Measurements from ENCODE around the gene IGFBP2. TPM values are rescaled to one million over a fixed set of nuclear protein-coding genes. Genes with fewer than 3 reads are reported as not detected.

The IGFBP2 gene
- polyA plus RNA-seq, 1 donor = 146 TPM

GRCh38 chr2:216687111-216687510 lies 53.9 kb downstream of the IGFBP2 start:
- DNase-seq = no peak

DNA sequence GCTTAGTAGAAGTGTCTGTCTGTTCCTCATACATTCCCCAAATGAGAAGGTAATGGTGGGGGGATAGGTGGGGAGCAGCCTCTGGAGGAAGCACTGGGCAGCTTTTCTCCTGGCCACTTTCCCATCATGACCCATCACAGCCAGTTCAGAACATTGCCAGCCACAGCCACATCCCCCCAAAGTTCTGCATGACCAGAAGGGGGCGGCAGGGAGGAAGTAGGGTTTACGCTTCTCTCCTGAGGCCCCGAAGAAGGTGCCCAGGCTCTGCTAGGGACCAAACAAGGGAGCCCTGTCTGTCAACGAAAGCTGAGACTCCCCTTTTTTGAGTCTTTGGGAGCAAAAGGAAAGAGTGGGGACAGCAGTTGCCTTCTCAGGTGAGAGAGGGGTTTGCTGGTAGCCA lies 54.4 kb downstream of the IGFBP2 start:
- DNase-seq = no peak

DNA sequence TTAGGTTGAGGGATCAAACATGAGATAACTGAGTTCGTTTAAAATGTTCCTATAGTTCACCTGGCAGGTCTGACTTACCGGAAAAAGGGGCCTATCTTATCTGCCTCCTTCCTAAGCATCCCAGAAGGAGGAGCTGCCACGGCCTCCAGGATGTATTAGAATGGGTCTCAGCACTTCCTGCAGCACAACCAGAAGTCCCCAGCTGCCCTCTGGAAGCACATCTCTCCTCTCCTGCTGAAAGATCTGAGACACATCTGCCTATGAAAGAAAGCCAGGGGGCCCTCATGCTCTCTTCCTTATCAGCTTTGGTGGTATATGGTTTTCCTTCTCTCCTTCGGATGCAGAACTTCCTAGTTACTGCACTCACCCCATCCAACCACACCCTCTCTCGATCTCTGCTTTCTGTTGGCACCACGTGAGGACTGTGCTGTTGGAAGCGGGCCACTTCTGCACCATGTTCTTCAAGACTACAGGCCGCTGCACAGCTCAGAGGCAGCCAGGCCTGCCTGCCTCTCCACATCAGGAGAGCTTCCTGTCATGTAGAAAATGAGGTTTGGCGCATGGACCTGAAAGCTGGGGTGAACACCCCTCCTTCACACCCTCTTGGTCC lies 55.6 kb downstream of the IGFBP2 start:
- no peak for DNase-seq

- DNase-seq = no peak
These were observed 56.2 kb downstream of the IGFBP2 start for GRCh38 chr2:216689397-216689796.

DNA sequence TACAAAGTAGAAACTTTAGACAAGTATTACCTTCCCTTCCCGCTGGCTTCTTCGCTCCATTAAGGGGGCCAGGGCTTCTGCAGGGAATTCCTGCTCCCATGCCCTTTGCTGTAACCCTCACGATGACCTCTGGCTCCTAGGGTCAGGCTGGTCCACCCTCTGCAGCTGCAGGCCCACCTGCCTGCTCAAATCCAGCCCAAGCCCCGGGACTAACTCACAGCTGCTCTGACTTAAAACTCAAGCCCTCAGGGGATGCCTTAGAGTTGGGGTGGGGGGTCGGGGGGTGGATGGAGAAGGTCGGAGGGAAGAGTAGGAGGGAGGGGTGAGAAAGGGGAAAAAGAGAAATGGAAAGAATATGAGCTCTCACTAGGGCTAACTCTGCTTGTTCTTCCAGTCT lies 57.2 kb downstream of the IGFBP2 start:
- no peak for DNase-seq

DNA sequence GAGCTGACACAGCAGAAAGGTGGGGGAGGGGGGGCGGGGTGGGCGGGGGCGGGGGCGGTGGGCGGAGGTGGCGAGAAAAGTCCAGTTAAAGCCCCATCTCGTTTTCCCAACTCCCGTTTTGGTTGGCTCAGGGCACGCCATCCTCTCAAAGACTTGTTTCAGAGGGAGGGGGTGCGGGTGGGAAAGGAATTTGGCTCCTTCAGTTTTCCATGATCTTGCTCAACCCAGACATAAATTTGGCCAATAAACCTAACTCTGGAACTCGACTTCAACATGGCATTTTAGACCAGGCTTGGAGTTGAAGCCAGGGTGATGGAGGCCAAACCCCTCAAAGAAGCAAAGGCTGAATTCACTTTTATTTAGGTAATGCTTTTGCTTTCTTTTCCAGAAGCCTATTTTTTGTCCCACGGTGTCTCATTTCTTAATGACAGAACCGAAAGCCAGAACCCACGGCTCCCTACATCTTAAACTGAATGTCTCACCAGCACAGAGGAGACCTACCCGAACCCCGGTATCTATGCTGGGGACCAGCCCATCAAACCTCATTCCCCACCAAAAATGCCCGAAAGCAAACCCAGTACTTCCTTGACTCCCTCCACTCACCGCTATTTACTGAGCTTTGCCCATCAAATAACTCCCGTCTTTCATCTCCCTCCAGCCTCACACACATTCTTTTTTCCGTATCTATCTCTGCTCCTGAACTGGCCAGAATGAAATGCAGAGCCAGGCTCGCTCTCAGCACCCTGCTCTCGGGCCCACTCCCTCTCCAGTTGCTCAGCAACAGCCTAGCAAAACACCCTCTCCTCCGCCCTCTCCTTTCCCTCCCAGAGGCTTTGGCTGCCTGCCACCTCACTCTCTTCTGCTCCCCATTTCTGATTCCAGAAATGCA lies 57.9 kb downstream of the IGFBP2 start:
- peak; percentile 87 for DNase-seq

GRCh38 chr2:216692636-216693413 lies 59.6 kb downstream of the IGFBP2 start:
- peak; percentile 93 for DNase-seq

GRCh38 chr2:216693414-216694080 lies 60.3 kb downstream of the IGFBP2 start:
- no peak for DNase-seq

- DNase-seq = peak; percentile 68
These were observed 61.0 kb downstream of the IGFBP2 start for GRCh38 chr2:216694082-216694825.

GRCh38 chr2:216694826-216695217 lies 61.6 kb downstream of the IGFBP2 start:
- no peak for DNase-seq

DNA sequence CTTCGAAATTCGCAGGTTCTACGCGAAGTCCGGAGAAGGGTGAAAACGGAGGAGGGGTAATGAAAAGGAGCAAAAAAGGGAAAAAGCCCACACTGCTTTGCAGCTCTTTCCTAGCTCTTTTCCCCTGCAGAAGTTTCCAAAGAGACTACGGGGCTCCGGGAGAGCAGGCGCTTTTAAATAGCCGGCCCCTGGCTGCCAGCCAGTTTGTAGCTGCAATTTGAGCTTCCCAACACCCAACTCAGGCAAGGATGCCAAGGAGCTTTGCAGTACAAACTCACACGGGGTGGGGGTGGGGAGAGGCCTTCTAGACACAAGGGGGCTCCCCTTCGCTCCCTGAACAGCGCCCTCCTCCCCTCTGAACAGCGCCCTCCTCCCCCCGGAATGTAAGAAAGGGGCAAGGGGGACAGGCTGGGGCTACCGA lies 62.2 kb downstream of the IGFBP2 start, which contains the start of gene IGFBP5:
Gene IGFBP5, minus strand, starts transcription at position 149 of the 421 bp plus-strand sequence. CDS start 774 bp downstream, outside the sequence.
- DNase-seq = peak; percentile 93

- no peak for DNase-seq
These were observed 63.1 kb downstream of the IGFBP2 start for GRCh38 chr2:216696321-216696720.

DNA sequence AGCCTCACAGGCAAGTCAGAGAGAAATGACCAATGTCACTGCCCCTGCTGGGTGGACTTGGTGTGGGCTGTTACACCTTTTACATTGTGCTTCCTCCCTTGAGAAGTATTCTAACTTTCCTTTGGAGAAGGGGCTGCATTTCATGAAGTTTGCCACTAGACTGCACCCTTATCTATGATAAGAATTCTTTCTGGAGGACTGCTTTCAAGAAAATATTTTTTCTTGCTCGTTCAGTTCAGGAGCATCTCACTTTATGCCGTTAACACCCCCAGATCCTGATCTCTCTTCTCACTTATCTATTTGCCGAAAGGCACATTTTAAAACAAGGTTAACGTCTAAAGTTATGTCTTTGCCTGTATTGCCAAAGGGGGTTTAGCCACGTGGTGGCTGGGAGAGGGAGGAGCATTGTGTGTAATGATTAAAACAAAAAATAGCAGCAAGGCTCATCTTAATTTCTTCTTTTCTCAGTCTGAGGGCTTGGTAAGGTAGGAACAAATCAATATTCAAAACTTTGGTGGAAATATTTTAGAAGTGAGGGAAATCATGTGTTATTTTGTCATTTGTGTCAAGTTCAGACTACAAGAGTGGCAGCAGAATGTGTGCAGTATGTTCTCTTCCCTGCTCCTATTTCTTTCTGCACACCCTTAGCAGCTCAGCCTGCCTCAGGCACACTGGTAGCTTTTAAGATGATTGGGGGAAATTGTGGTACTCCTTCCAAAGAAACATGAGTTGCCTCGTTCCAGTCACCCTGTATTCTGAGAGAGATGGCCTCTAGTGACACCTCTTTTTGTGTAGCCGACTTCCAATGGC lies 63.7 kb downstream of the IGFBP2 start:
- no peak for DNase-seq

DNA sequence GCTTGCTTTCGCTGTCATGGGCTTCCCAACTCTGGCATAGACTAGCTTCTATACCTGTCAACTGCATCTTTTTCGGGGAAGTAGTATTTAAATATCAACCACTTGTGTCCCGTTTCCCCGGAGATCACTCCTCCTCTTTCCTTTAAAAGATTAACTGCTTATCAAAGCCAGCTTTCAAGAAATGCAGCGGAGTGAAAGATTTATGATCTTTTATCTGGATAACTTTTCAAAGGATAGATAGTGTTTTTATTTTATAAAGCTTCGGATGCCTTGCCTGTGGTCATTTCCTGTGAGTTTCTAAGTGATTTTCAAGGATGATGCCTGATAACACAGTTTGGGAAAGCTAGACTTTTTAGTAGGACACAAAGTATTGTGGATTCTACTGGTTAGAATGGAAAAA lies 65.1 kb downstream of the IGFBP2 start:
- DNase-seq = no peak

GRCh38 chr2:216698895-216699294 lies 65.7 kb downstream of the IGFBP2 start:
- DNase-seq = peak; percentile 75

DNA sequence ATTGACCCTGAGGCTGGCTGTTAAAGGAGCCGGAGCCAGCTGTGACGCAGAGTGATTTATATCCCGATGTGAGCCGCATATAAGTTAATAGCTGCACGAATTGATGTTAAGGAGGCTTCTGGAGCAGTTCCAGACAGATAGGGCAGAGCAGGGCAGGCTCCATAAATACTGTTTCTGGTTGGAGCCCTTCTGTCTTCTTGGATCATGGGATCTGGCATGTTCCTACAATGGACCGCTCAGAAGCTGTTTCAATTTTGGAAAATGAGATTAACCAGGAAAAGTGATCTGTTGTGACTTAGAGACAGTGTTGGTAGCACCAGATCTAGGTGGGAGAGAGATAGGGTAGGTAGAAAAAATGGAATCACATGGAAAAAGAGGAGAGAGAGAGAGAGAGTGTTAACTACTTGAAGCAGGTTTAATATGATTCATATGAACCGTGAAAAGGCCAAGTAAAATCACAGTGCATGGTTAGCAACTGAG lies 66.9 kb downstream of the IGFBP2 start:
- DNase-seq = no peak

DNA sequence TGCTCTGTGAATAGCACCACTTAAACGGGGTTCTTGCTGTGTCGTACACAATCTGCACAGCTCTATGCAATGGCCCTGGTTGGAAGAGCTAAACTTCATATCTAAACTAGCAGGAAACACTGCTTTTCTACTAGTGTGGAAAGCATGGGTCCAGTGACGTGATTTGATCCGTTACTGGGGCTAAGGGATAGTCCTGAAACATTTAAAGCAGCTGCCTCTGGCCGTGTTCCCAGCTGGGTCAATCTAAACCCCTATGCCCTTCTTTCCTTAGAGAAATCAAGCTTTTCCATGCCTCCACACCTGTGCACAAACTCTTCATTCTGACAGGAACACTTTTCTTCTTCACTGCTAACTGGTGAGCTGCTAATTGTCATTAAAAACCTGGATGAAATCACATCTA lies 67.6 kb downstream of the IGFBP2 start:
- no peak for DNase-seq

DNA sequence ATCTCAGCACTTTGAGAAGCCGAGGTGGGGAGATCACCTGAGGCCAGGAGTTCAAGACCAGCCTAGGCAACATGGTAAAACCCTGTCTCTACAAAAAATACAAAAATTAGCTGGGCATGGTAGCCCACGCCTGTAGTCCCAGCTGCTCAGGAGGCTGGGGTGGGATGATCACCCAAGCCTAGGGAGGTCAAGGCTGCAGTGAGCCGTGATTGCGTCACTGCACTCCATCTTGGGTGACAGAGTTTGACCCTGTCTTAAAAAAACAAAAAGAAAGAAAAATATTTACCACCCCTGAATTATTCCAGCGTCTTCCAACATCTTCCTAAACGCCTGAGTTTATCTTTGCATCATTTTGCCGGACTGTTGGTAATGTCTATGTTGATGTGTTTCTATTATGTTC lies 68.3 kb downstream of the IGFBP2 start:
- no peak for DNase-seq

DNA sequence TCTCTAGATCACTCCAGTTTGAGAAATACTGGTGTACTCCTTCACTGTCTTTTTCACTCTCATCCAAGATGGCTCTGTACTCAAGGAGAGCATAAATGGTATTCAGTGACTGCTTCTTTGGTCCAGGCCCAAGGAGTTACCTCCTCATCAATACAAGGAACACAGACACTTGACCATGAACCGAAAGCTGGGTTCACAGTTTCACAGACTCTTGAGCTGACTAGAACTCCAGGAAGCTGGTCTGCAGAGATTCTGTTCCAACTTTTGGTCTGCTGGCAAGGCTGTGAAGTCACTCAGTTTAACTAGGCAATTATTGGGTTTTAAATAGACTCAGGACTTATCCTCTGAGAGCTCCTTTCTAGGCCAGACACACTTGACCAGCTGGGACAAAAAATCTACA lies 69.5 kb downstream of the IGFBP2 start:
- no peak for DNase-seq

- peak; percentile 88 for DNase-seq
These were observed 77.5 kb downstream of the IGFBP2 start for GRCh38 chr2:216710551-216711301.

All from hindlimb muscle (tissue), 1 donor.